GM18873 (cell line): ENCODE results near the gene ULK3.

Experiments
- ATAC-seq: cut with Tn5 transposase; IDR thresholded peaks from one replicate; pipeline ENCODE4 v1.9.1; 2021; ENCODE audit warnings: mild to moderate bottlenecking, moderate library complexity, moderate number of reproducible peaks; ENCODE audit not compliant: unreplicated experiment, low FRiP score

ULK3 gene

GRCh38 chr15:74802290-74802689, 40.7 kb downstream of the ULK3 start:
- ATAC-seq = no peak

DNA sequence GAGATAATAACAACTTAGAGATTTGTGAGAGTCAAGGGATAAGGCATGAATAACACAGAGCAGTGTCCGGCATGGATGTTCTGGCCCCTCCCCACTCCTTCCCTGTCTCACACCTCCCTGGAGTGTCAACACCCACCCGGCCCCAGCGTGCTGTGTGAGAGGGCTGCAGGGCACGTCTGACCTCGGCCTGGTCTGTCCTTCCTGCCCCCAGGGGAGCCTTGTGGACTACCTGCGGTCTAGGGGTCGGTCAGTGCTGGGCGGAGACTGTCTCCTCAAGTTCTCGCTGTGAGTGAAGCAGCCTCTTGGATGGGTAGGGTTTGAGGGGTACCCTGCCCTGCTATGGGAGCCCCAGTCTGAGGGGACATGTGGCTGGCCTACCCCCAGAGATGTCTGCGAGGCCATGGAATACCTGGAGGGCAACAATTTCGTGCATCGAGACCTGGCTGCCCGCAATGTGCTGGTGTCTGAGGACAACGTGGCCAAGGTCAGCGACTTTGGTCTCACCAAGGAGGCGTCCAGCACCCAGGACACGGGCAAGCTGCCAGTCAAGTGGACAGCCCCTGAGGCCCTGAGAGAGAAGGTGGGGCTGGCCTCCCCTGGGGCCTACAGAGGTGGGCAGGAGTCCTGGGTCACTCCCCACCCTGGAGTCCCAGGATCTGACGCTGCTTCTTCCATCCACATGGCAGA, 41.5 kb downstream of the ULK3 start:
- ATAC-seq = no peak

DNA sequence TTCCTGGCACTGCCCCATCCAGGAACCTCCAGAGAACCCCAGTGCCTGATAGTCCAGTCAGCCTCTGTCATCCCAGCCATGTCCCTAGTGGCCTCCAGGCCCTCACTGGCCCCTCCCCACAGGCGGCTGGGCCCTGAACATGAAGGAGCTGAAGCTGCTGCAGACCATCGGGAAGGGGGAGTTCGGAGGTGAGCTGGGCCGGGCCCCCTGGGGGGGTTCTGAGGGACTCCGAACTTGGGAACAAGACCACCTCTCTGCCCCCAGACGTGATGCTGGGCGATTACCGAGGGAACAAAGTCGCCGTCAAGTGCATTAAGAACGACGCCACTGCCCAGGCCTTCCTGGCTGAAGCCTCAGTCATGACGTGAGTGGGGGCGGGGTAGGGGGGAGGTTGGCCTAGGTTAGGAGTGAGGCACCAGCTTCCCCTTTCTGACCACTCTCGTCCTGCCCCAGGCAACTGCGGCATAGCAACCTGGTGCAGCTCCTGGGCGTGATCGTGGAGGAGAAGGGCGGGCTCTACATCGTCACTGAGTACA, 42.3 kb downstream of the ULK3 start:
- no peak for ATAC-seq

- ATAC-seq = peak; percentile 46
Observed at GRCh38 chr15:74799856-74800558, 42.9 kb downstream of the ULK3 start.

DNA sequence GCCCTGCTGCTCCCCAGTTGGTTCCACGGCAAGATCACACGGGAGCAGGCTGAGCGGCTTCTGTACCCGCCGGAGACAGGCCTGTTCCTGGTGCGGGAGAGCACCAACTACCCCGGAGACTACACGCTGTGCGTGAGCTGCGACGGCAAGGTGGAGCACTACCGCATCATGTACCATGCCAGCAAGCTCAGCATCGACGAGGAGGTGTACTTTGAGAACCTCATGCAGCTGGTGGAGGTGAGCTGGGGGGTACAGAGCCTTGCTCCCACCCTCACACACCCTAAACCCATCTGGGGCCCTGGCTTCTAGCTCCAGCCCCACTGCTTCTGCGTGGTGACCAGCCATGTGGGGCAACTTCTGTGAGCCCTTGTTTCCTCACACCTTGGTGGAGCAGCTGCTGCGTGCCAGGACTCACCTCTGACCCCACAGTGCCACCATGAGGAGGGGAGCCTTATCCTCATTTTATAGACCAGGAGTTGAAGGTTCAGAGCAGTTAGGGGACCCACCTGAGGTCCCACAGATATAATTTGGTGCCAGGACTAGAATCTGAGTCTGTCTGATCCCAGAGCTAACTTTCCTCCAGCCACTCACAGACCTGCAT, 43.6 kb downstream of the ULK3 start:
- no peak for ATAC-seq

DNA sequence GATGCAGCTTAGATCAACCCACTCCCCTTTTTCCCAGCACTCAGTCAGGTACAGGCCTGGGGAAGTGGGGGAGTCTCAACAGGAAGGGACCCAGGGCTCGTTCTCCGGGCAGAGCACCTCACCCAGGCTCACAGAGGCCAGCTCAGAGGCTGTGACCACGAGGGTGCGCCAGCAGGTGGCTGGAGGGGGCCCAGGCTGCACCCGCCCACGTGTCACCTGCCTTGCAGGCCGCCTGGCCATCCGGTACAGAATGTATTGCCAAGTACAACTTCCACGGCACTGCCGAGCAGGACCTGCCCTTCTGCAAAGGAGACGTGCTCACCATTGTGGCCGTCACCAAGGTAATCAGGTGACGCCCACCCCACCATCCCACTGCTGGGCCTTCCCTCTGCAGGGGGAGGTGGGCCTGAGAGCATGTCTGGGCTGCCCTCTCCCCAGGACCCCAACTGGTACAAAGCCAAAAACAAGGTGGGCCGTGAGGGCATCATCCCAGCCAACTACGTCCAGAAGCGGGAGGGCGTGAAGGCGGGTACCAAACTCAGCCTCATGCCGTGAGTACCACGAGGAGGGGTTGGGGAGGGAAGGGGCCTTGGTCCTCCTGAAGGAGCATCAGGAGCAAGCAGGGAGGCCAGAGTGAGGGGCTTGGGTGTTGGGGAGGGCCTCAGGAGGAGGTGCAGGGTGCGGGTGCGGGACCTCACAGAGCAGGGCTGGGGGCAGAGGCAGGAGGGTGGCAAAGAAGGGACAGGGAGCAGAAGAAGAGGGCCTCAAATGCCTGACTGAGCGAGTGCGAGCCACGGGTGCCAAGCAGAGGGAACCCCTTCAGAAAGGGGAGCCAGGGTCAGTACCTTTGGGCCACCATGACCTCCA, 44.3 kb downstream of the ULK3 start:
- ATAC-seq = no peak

DNA sequence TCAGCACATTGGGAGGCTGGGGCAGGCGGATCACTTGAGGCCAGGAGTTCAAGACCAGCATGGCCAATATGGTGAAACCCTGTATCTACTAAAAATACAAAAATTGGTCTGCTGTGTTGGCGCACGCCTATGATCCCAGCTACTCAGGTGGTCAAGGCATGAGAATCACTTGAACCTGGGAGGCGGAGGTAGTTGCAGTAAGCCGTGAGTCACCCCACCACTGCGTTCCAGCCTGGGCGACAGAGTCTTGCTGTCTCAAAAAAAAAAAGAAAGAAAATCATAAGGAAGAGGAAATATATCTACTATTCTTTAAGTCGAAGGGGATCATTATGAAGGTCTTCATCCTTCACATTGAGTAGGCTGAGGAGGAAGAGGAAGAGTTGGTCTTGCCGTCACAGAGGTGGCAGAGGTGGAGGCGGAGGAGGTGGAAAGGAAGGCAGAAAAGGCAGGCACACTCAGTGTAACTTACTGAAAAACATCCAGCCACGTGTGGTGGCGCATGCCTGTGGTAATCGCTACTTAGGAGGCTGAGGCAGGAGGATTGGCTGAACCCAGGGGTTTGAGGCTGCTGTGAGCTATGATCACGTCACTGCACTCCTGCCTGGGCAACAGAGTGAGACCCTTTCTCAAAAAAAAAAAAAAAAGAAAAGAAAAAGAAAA, 46.9 kb downstream of the ULK3 start:
- no peak for ATAC-seq

GRCh38 chr15:74794970-74795349, 48.0 kb downstream of the ULK3 start:
- no peak for ATAC-seq

- ATAC-seq = no peak
Observed at GRCh38 chr15:74794248-74794969, 48.5 kb downstream of the ULK3 start.

- ATAC-seq = no peak
Observed at GRCh38 chr15:74793135-74794028, 49.6 kb downstream of the ULK3 start.

DNA sequence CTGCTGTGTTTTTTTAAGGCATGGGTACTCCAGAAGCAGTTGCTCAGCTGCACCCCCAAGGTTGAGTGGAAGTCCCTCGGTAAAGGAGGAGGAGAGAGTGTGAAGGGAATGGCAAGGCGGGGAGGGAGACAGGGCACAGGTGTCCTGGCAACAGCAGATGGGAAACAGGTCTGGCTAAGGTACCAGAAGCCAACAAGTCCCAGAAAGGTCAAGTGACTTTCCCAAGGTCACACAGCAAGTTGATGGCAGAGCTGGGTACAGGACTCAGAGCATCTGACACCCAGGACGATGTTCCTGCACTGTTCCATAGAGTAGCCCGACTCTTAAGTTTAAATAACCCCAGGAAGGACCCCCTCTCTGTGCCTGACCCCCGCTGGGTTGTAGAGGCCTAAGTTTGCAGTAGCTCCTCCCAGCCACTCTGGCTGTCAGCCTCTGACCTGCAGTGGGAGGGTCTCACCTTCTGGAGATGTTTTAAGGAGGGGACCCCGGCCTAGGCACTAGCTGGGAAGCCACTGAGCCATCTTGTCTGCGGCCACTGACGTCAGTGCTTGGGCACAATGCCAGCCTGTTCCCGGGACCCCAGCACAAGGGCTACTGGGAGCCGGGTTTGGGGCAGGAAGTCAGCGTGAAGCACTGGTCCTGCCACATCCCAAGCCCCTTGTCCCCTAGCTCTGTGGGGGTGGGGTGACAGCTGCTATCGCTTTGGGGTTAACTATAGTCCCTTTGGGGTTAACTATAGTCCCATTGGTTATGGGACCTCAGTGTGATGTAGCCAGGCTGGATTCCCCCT, 50.5 kb downstream of the ULK3 start:
- no peak for ATAC-seq

DNA sequence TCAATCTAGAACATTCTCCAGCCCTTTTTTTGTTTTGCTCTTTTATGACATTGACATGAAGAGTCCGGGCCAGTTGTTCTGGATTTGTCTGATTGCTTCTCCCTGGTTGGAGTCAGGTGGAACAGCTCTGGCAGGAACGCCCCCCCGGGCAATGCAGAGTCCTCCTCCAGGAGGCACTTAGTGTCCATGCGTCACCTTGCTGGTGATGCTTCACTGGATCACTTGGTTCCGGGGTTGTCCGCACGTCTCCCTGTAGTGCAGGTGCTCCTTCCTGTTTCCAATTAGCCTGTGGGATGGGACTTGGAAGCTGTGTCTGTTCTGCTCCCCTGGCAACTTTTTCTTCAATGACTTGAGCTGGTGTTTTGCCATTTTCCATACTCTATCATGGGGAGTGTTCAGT, 51.3 kb downstream of the ULK3 start:
- no peak for ATAC-seq

DNA sequence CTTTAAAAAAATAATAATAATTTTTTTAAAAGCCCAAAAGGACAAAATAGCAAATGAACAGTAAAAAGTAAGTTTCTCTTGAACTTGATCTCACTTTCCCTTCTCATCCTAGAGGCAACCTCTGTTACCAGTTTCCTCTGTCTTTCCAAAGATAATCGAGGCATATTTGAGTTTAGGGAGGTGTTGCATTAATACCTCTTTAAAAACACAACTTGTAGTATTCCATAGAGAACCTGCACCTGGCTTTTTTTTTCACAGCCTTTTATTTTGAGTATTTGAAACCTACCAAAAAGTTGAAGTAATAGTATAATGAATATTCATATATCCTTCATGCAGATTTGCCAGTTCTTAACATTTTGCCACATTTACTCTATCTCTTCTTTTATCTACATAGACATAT, 51.9 kb downstream of the ULK3 start:
- ATAC-seq = no peak

GRCh38 chr15:74790080-74790916, 52.7 kb downstream of the ULK3 start:
- ATAC-seq = no peak

DNA sequence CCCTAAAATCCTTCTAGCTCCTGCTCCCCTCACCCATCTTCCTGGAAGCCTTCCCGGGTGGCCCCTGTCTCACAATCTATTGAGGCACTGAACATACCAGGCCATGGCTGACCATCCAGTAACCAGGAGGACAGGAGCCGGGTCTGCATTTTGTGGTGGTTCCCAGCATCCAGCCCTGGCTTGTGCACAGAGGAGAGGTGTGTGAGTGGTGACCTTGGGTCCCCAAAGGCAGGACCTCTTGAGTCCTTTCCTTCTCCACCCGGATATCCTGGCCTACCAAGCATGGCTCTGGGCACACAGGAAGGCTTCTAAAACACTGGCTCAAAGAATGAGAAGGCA, 53.2 kb downstream of the ULK3 start:
- ATAC-seq = no peak

- ATAC-seq = no peak
Observed at GRCh38 chr15:74789171-74789631, 53.8 kb downstream of the ULK3 start.

GRCh38 chr15:74788683-74789151, 54.2 kb downstream of the ULK3 start:
- ATAC-seq = peak; percentile 26
